ENCODE data around the gene TRANK1.

The TRANK1 gene

GRCh38 chr3:36784138-36784635 lies 160.7 kb downstream of the TRANK1 start:
- no peak for TF ChIP-seq CTCF (IDR thresholded peaks at IDR 0.05; ENCODE audit: insufficient read depth, low read depth, low read length, missing control alignments)
- DNase-seq (ENCODE audit: low read depth), result no peak
- no peak overlapping the region for H3K4me3 ChIP-seq (ENCODE audit: low read length)

- H3K4me3 ChIP-seq (ENCODE audit: low read length), result no peak overlapping the region
- DNase-seq (ENCODE audit: low read depth), result no peak
- no peak for TF ChIP-seq CTCF (IDR thresholded peaks at IDR 0.05; ENCODE audit: insufficient read depth, low read depth, low read length, missing control alignments)
These were observed 167.2 kb downstream of the TRANK1 start for GRCh38 chr3:36777424-36778218.

Measured in epithelial cell of esophagus (primary cell).